ENCODE results near the gene DPYSL4. TPM values are rescaled to one million over a fixed set of nuclear protein-coding genes. Genes with fewer than 3 reads are reported as not detected.

The DPYSL4 gene
- 22.5 and 24.0 TPM in 2 replicates for total RNA-seq

DNA sequence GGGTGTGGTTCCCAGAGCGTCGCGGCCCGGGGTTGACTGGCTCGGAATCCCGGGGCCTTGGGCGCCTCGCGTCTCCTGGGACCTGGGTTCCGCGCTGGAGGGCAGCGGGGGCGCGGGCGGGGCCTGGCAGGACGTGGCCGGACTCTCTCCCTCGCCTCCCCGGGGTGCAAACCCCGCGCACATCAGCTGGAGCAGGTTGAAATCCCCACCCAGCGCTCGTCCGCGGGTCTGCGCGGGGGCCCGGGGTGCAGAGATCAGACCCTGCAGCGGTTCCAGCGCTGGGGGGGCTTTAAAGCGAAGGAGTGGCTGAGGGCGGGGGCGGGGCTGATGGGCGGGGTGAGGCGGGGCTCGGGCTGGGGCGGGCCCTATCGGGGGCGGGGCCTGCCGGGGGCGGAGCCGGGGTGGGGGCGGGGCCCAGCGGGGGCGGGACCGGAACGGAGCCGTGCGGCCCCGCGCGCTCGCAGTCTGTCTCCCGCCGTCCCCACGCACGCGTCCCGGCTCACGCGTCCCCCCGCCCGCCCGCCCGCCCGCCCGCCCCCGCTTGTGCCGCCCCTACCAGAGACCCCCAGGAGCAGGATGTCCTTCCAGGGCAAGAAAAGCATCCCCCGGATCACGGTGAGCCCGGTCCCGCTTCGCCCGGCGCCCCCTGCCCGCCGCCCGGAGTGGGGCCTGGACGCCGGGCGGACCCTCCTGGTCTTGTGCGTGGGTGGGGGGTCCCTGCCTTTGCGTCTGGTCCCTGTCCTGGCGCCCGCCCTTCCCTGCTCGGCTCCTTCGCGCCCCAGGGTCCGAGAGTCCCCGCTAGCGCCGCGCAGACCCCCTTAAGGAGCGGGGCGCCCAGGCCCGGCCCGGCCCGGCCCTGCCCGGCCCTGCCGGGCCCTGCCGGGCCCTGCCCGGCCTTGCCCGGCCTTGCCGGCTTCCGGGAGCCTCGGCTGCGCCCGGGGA is at the start of gene DPYSL4:
TSS of gene DPYSL4 (plus strand) at position 461 of the 942 bp plus-strand sequence. CDS start at position 577, 116 bp downstream.
- intact Hi-C loops (cut with micrococcal nuclease) = loop anchor here (1.0 to 5.0 kb wide), 5 partner anchors 28 to 1171 kb away; partner anchors contain the start of genes FUOM, INPP5A and LRRC27

DNA sequence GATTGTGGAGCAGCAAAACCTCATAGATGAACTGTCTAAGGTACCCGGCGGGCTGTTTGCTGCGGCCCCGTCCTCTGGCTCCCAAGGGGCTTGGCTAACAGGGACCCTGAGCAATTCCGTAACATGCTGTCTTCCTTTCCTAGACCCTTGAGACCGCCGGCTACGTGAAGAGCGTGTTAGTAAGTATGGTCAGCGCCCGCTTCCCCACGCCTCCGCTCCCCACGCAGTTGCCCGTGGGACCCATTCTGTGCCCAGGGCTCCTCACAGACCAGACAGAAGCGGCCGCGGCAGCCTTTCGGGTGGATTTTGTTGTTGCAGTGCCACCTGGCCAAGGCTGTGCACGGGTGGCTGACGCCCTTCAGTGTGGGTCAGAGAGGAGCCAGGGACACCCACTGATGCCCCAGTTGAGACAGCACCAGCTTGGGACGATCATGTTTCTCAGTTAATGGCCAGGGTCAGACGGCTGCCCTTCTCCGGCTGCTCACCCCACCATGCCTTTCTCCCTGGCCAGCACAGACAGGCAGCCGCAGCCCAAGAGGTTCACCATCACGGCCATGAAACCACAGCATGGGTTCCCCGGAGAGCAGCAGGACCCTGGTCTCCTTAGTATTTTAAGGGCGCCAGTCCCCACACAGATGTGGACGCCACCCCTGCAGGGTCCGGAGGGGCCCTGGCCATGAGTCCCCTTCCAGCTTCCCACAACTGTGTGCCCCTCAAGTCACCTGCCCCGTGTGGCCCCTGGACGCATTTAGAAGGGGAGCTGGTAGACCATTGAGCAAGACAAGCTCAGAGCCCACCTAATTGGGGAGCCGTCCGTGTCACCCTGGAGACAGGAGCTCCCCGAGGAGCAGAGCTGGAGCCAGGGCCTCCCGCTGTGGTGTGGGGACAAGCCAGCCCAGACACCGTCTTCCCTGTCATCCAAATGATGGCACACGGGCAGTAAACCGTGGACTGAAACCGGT is 49.4 kb upstream of the DPYSL4 start:
- intact Hi-C loops (cut with micrococcal nuclease) = no loop called here

DNA sequence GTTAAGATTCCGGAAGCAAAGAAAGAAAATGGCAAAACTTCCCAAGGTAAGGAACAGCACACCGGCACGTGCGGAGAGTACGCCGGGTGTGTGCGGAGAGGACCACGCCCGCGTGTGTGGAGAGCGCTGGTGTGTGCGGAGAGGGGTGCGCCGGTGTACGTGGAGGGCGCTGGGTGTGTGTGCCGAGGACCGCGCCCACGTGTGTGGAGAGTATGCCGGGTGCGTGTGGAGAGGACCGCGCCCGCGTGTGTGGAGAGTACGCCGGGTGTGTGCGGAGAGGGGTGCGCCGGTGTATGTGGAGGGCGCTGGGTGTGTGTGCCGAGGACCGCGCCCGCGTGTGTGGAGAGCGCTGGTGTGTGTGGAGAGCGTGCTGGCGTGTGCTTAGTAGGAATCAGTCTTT is 48.6 kb upstream of the DPYSL4 start:
- intact Hi-C loops (cut with micrococcal nuclease) = no loop called here

GRCh38 chr10:132138596-132138995 is 48.2 kb upstream of the DPYSL4 start:
- intact Hi-C loops (cut with micrococcal nuclease) = no loop called here

DNA sequence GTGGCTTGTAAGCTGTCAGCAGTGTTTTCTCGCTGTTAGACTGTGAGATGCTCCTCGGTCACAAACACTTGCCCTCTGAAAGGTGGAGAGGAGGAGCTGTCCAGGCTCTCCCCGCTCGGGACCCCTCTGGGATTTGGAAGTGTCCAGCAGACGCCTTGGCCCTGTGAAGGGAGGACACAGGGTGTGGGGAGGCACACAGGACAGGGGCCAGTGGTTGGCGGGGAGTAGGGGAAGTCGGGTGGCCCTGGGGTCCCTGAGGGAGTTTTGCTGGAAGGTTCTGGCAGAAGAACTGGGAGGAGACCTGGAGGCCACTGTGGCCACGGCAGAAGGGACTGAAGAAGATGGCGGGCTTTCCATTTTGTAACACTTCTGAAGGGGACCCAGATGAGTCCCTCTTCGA is 47.2 kb upstream of the DPYSL4 start:
- intact Hi-C loops (cut with micrococcal nuclease) = no loop called here

DNA sequence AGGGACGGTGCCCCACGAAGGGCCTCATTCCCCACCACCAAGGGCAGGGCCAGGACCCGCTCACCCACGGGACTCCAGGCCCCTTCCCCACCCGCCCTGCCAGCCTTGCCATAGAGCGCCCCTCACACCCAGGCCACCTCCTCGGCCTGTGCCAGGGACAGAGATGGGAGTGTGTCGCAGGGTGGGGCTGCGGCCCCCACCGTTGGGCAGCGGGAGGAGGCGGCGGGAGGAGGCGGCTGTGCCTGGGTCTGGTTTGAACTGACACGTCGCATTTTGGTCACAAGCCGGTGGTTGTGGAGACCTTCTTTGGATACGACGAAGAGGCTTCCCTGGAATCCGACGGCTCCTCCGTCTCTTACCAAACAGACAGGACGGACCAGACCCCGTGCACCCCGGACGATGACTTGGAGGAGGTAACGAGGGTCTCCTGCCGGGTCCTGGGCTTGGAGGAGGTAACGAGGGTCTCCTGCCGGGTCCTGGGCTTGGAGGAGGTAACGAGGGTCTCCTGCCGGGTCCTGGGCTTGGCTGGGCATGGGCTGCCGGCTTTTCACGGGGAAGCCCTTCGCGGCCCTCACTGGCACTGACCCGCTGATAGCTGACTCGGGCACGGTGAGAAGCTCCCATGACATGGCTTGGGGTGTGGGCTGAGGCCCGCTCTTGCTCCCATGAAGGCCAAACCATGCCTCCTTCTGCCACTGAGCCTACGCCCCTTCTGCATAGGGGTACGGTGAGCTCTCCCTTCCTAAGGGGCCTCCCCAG is 46.4 kb upstream of the DPYSL4 start:
- intact Hi-C loops (cut with micrococcal nuclease) = loop anchor here (5.0 kb wide), 1 partner anchor 688 kb away; no protein-coding TSS in a partner anchor

GRCh38 chr10:132141076-132141475 is 45.7 kb upstream of the DPYSL4 start:
- intact Hi-C loops (cut with micrococcal nuclease) = loop anchor here (5.0 kb wide), 1 partner anchor 689 kb away; no protein-coding TSS in a partner anchor

DNA sequence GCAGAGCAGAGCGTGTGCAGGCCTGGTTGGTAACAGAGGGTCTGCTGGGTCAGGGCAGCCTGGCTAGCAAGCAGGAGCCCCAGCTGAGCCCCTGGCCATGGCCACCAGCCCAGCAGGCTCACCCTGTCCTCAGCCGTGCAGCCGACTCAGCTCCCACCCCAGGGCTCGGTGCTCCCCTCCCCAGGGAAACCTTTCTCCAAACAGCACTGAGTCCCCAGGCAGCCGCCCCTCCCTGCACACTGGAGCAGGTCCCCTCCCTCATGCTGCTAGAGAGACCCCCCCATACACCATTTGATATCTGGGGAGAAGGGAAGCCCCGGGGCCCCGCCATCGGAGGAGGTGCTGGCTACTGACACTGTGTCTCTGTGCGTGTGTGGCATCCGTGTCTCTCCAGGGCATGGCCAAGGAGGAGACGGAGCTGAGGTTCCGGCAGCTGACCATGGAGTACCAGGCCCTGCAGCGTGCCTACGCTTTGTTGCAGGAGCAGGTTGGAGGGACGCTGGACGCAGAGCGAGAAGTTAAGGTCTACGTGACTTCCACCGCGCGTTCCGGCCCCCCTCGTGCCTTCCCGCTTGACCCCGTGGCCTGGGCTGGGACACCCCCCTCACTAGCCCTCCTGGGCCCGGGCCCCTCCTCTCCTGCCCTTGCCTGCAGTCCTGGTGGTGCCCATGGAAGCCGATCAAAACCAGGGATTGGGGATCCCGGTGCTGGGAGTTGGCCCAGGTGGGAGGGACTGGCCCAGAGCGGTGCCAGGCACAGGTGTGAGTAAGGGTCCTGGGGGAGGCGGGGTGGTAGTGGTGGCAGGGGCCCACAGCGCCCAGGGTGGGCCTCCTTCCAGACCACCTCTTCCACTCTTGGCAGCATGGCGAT is 45.0 kb upstream of the DPYSL4 start:
- intact Hi-C loops (cut with micrococcal nuclease) = loop anchor here (1.0 to 5.0 kb wide), 3 partner anchors 44 to 689 kb away; no protein-coding TSS in a partner anchor

DNA sequence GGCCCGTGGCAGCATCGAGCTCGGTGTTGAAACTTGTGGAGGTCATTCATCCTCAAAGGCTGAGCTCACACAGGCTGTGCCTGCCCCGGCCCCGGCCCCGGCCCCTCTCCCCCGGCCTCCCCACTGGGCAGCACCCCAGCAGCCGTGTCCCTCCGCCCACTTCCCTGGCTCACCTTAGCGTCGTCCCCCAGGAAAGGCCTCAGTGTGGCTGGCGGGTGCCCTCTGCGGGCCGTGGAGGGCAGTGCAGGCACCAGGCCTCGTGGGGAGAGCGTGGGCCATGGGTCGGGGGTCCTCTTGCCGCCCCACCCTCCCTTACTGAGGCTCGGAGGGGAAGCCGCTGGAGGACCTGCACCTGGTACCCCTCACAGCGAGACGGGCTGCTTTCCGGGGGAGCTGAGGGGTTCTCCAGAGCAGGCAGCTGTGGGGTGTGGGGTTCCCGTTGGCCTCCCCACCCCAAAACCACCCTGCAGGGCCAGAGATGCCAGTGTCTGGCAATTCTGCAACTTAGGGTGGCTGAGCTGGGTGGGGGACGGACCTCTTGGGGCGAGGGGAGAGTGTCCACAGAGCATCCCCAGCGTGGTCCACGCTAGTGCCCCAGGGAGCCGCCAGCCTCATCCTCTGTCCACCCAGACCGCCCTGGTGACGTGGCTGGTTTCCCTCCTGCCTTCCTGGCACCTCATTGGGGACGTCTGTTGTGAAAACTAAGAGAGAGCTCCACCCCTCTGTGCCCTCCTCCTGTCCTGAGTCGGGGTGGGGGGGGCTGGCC is 44.2 kb upstream of the DPYSL4 start:
- intact Hi-C loops (cut with micrococcal nuclease) = loop anchor here (1.0 to 5.0 kb wide), 3 partner anchors 43 to 690 kb away; no protein-coding TSS in a partner anchor

GRCh38 chr10:132143162-132143561 is 43.6 kb upstream of the DPYSL4 start:
- intact Hi-C loops (cut with micrococcal nuclease) = loop anchor here (5.0 kb wide), 1 partner anchor 691 kb away; no protein-coding TSS in a partner anchor

GRCh38 chr10:132144086-132144485 is 42.7 kb upstream of the DPYSL4 start:
- intact Hi-C loops (cut with micrococcal nuclease) = loop anchor here (5.0 kb wide), 1 partner anchor 692 kb away; no protein-coding TSS in a partner anchor

DNA sequence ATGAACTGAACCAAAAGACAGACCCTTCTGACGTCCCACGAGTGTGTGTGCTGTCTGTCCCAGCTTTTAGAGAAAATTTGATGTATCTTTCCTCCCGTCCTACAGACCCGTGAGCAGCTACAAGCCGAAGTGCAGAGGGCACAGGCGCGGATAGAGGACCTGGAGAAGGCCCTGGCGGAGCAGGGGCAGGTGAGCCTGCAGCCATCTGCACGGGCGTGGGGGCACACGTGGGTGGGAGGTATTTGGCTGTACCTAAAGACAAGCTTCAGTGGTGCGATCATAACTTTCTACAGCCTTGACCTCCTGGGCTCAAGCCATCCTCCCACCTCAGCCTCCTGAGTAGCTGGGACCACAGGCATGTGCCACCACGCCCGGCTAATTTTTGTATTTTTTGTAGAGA is 41.7 kb upstream of the DPYSL4 start:
- intact Hi-C loops (cut with micrococcal nuclease) = no loop called here

DNA sequence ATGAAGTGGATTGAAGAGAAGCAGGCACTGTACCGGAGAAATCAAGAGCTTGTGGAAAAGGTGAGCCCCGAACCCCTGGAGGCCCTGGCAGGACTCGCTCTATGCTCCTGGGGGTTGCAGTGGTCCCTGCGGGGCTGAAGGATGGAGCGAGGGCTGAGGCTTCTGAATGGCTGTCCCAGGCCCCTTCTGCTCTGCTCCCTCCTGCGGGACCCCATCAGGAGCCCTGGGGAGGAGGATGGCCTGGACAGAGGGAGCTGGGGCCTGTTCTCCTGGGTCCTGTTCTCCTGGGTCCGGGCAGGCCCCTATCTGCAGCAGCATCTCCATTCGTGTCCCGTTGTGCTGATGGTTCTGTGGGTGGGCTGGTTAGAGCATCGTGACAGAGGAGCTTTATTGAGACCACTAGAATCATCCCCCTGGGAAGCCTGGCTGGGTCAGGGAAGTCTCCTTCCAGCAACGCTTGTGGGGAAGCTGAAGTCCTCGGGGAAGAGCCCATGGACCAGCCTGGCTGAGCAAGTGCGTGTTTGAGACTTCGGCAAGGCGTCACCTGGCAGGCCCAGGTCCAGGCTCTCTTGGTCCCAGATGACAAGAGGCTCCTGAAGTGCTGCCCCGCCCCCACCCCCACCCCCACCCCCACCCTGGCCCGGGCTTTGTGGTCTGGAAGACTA is 41.1 kb upstream of the DPYSL4 start:
- intact Hi-C loops (cut with micrococcal nuclease) = no loop called here

GRCh38 chr10:132146271-132146671 is 40.5 kb upstream of the DPYSL4 start:
- intact Hi-C loops (cut with micrococcal nuclease) = no loop called here

DNA sequence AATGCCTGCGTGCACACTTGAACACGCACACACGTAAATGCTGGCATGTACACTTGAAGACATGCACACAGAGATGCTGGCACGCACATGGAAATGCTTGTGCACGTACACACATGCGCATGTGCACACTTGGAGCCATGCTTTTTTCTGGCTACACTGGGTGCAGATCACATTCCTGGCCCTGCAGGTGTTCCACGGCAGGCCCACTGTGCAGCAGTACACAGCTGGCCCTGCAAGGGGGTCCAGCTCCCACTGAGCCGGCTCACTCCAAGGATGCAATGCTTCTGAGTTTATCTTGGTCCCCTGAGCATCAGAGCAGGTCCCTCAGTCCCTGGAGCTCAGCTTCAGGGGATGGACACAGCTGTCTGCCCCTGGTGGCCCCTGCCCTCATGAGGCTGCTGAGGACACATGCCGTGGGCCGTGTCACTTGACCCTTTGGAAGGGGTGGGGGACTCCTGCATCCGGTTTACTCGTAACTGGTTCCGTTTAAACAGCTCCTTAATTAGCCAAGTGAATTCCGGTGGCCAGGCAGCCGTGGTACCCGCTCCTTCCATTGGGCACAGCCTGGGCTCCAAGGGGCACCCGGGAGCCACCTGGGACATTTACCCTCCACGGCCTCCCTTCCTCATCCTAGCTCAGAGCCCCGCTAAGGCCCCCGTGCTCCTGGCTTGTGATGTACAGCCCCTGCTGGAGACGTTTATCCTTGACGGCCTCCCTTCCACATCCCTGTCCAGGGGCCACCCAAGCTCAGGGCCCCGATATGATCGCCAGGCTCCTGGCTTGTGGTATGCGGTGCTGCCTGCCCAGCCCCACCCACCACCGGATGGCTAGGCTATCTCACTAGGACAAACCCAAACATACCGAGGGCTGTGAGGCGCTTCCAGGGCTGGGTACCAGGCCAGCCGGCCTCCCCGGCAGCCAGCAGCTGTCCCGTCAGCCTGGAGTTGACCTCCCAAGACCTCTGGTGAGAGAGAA is 39.5 kb upstream of the DPYSL4 start:
- intact Hi-C loops (cut with micrococcal nuclease) = no loop called here

GRCh38 chr10:132148261-132149251 is 38.2 kb upstream of the DPYSL4 start:
- intact Hi-C loops (cut with micrococcal nuclease) = no loop called here
